NCI-H1694 (cell line): ENCODE data around the gene ANKRD63.

Experiments used
- DNase-seq: peaks from one replicate; lab custom pipeline; 2025; lab: John Stamatoyannopoulos, UW

Gene ANKRD63, protein sequence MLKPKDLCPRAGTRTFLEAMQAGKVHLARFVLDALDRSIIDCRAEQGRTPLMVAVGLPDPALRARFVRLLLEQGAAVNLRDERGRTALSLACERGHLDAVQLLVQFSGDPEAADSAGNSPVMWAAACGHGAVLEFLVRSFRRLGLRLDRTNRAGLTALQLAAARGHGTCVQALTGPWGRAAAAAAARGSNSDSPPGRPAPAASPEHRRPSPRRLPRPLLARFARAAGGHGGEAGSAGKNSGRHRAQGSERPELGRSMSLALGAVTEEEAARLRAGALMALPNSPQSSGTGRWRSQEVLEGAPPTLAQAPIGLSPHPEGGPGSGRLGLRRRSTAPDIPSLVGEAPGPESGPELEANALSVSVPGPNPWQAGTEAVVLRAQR

DNA sequence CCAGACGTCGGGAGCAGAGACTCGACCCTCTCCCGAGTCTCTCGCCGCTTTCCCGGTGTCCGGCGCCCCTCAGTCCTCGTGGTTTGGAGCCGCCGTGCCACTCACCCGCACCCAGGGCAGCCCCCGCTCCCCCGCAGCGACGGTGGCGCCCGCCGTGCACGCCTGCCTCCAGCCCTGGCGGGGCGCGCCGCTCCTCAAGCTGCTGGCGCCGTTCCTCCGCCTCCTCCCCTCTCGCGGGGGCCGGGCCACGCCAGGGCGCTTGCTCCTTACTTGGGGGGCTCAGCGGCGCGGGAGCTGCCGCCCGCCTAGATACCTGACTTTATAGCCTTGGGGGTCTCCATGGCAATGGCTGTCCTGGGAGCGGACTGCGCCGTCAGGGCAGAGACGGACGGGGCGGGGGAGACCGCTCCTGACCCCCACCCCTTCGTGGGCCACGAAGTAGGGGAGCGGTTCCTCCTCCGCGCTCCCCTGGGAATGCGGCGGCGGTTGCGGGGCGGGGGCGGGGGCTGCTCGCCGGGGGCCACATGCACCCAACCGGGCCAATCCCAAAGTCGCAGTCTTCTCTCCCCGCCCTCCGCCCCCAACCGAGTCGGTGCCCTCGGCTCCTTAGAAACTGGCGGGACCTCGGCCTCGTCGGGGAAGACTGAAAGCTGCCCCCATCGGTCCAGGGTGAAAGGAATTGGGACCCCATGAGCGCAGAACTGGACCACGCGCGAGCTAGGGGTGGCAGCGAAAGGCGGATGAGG, at the start of gene ANKRD63:
ANKRD63 (minus strand) TSS at position 196 of the 746 bp plus-strand sequence. CDS start 478 bp downstream, outside the sequence.
- DNase-seq, result no peak

DNA sequence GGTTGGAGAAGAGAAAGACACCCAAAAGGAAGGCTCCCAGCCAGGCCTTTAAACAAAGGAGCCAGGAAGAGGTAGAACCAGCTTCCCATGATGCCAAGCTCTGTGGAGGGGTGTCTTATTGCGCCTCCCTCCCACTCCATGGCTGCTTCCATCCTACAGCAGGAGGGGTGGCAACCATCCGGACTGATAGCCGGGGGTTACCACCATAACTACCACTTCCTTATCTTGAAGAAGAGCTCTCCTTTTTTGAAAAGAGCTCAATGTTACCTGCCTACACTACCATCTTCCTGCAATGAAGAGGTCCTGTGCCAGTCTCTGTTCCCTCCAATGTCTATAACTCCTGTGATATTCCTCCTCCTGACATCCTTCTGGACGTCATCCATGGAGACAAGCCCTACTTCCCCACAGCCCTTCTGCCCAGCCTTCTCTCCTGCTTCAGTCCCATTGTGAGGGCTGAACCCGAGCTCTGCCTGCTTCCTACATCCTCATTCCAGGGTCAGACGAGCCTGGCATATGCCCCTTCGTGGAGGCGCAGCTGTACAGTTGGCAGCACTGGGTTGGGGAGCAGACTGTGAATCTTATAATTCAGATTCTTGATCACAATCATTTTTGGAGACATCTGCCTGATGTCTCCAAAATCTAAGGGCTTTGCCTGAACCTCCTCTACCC, 49.4 kb upstream of the ANKRD63 start:
- DNase-seq, result no peak

- DNase-seq, result no peak
These were observed 48.8 kb upstream of the ANKRD63 start for GRCh38 chr15:40331637-40332036.

DNA sequence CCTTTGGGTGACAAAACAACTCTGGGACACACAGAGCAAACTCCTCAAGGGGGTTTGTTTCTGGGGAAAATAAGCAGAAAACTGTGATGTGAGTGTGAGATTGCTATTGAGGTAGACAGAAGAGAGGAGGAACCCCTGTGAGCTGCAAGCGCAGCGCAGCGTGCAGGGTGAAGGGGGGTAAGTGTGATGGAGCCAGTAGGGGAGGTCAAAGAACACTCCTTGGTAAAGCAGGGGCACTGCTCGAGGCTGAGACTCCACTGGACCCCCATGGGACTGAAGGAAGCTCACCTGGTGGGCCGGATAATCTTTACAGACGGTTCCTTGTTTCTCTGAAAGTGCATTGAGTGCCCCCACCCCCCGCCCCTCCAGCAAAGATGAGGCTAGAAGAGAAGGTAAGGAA, 48.2 kb upstream of the ANKRD63 start:
- no peak for DNase-seq

- no peak for DNase-seq
These were observed 47.5 kb upstream of the ANKRD63 start for GRCh38 chr15:40330368-40330836.

- DNase-seq, result no peak
These were observed 46.9 kb upstream of the ANKRD63 start for GRCh38 chr15:40329804-40330203.

DNA sequence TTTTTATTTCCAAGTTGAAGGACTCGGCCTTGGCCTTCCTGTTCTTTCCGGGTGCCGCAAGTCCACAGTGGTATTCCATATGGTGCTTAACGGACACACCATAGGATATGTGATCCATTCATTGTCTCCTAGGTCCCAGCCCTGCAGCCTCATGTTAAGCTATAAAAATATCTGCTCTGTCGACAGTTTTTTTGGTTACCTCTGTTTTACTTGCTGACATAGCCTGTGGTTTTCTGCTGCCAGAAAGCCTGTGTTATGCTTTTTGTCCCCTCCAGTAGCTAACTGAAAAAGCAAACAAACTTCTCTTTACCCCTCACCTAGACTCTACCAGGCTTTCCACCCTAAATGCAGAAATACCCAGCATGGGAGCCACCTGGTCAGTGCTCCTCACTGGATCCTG, 45.9 kb upstream of the ANKRD63 start:
- DNase-seq, result no peak

- DNase-seq, result no peak
These were observed 45.3 kb upstream of the ANKRD63 start for GRCh38 chr15:40328176-40328575.

DNA sequence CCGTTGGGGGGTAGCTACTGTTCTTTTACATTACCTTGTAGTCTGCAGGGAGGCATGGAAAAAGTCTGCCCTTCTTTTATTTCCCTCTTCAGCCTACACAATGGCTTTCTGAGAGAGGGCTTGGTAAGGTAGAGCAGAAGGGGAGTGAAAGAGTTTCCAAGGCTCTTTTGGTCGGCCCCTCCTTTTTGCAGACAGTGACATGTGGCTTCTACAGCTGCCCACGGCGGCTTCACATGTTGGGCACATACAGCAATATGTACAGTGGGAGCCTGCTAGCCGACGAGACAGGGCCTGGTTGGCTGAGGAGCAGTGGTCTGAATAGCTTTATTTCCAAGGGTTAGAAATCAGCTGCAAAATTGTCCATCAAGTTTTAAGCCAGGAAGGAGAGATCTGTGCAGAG, 44.6 kb upstream of the ANKRD63 start:
- no peak for DNase-seq

DNA sequence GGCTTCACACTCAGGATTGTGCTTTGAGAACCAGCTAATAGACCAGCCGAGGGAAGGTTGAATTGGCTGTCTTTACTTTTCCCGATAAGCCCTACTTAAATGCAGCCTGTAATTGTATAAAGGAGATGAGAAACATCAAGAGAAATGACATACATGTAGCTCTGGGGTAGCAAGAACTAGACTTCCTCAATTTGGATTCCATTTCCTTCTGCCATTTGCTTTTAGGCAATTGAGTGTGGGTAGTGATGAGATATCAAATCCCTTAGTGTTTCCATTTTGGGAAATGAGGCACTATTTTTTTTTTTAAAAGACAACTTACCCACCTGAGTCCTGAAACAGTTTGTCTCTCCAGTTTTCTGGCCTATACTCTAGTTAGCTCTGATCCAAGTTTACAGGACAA, 42.8 kb upstream of the ANKRD63 start:
- DNase-seq, result no peak

GRCh38 chr15:40325188-40325587, 42.3 kb upstream of the ANKRD63 start:
- no peak for DNase-seq

DNA sequence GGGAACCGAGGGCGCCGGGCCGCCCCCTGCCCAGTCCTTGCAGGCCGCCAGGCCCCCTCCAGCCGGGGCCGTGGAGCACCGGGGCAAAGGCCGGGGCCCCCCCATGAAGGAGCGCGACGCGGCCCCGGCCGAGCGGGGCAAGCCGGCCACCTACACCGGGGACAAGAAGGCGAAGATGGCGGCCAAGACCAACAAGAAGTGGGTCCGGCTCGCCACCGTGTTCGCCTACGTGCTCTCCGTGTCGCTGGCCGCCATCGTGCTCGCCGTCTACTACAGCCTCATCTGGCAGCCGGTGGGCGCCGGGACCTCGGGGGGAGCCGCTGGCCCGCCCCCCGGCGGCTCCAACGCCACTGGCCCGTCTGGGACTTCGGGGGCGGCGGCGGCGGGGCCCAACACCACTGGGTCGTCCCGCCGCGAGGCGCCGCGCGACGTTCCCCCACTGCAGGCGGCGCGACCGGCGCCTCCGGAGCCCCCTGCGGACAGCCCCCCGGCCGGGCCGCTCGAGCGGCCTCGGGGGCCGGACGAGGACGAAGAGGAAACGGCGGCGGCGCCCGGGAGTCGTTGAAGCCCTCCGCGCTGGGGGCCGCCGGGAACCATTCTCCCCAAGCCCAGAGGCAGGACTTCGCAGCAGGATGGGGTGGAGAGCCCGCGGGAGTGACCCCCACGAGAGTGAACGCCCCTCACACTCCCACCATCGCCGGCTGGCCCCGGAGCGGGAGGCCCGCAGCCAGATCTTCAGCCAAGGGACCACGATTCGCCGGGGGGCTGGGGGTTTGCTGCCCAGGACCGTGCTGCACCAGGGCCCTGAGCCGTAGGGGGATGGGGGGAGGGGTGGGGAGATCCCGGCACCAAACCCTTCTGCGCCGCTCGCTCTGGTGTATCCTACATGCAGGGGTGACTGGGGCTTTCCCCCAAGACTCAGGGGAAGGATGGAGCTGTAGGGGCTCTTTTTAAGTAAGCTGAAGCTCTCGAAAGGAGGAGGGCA, 41.4 kb upstream of the ANKRD63 start:
- no peak for DNase-seq

DNA sequence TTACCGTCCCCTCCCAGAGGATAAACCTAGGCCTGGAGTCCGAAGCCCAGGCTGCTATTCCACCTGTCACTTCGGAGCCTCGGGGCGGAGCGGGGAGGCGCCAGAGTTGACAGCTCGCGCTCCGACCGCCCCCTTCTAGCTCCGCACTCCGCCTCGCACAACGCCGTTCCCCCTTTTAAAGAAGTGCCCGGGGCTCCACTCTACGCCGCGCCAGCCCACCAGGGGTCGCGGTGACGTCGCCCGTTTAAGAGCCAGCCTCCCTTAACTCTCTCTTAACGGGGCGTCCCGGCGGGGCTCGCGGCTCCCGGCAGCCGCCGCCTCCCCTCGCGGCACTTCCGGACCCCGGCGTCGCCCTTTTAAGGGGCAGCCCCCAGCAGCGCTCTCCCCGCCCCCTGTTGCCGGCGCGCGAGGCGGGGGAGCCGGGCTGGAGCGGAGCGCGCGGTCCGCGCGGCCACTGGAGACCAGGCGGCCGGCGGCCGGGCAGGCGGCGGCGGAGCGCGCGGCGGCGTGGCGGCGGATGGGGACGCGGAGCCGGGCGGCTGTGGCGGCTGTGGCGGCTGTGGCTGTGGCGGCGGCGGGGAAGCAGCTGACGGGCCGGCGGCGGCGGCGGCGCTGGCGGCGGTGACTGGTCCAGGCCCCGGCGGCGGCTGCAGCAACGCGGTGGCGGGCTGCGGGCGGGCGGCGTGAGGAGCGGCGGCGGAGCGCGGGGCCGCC, 40.5 kb upstream of the ANKRD63 start, which contains the start of gene INAFM2:
INAFM2 (plus strand) TSS at position 454 of the 714 bp plus-strand sequence. CDS start 364 bp downstream, outside the sequence.
- peak; percentile 82 for DNase-seq

DNA sequence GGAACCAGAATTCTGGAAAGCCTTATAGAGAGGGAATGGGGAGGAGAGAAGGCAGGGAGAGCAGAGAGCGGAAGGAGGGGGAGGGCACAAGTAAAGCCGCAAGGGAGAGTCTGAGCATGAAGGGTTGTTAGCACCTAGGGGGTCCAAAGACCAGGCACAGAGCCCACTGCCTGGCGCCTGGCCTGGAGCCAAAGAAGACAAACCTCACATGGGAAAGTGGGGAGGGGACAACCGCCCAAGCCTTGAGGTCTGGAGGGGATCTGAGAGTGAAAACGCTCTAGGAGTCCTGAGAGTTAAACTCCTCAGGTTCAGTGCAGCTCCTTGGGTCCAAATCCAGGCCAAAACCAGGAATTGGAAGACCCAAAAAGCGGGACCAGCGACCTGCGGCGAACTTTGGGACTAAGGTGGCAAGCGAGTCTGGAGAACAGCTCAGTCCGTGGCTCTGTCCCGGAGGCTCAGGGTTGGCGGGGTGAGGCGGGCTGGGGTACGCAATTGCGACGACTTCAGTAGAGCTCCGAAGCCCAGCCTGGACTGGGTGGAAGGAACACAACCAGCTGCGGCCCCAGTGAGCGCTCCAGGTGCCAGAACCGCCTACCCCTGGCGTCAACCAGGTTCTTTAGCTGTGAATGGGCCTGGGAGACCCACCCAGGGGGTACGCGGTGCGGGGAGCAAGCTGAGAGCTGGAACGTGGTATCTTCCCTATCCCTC, 39.8 kb upstream of the ANKRD63 start:
- no peak for DNase-seq

GRCh38 chr15:40320931-40321371, 38.1 kb upstream of the ANKRD63 start:
- peak; percentile 37 for DNase-seq

DNA sequence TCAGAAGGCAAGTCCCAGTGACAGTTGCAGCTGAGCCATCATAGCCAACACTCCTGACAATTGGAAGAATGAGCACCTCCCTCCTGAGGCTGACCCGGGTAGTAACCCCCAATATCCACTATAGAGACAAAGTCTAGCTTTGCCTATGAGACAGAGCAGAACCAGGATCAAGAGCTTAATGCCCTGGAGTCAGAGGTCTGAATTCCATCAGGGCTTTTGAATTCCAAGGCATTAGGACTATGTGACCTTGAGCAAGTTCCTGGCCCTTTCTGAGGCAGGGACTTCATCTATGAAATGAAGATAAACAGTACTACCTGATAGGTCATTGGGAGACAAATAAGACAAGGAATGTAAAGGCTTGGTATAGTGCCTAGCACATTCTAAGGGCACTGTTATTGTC, 37.5 kb upstream of the ANKRD63 start:
- DNase-seq, result no peak

DNA sequence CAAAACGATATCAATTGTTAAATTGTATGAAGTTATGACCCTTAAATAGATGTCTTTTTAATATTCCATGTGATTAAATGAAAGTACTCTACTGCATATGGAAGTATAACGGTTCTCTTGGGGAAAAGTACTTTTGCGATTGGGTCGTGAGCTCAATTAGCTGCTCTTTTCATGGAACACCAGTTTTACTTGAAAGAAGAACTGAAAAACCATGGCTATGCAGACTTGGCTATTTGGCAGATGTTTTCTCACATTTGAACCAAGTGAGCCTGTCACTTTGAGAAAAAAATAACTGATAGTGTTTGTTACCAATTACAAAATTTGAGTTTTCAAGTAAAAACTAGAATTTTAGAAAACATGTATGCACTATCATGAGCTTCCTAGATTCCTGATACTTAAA, 34.7 kb upstream of the ANKRD63 start:
- no peak for DNase-seq

DNA sequence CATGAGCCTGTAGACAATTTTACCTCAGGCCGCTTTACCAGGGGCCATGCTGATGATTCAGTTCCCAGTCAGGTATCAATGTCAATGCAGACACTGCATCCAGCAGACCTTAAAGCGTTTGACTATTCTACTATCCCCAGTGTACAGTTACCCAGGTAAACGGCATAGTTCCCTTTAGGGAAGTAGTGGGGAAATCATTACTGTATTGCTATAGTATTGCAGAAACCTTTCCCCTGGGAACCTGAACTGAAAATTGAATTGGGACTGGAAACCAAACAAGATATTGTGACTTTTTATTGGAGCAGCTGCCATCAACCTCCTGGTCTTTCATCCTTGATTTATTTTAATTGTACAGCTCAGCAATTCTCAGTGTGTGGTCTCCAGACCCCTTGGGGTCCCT, 34.1 kb upstream of the ANKRD63 start:
- no peak for DNase-seq

- DNase-seq, result no peak
These were observed 31.9 kb upstream of the ANKRD63 start for GRCh38 chr15:40314723-40315276.
